ENCODE data around the gene LDLRAD4. TPM values are rescaled to one million over a fixed set of nuclear protein-coding genes. Genes with fewer than 3 reads are reported as not detected.

The LDLRAD4 gene
- total RNA-seq, 2 donors from 2014 or later, result 11.7 to 17.0 TPM

GRCh38 chr18:13420969-13421686 is 202.6 kb downstream of the LDLRAD4 start:
- DNase-seq, result no peak
- Histone ChIP-seq H3K9me3 (no peaks in the 10 kb centered on the region), H3K4me3 (no peak overlapping the region), H3K27ac (no peak overlapping the region), H3K36me3 (no peaks in the 10 kb centered on the region), H3K27me3 (no peaks in the 10 kb centered on the region), H3K4me1 (peaks cover 13% of the 10 kb centered on the region), H3K9ac (ENCODE audit: low read depth in 2 of 2, low read length in 2 of 2) (no peak overlapping the region)
- TF ChIP-seq CTCF (IDR thresholded peaks at IDR 0.05), result no peak
- intact Hi-C loops (cut with DNase I), result no loop called here

GRCh38 chr18:13422541-13423147 is 204.1 kb downstream of the LDLRAD4 start:
- intact Hi-C loops (cut with DNase I), result no loop called here
- TF ChIP-seq CTCF (IDR thresholded peaks at IDR 0.05), result no peak
- H3K9me3 ChIP-seq, result no peaks in the 10 kb centered on the region

GRCh38 chr18:13423352-13423751 is 204.8 kb downstream of the LDLRAD4 start:
- intact Hi-C loops (cut with DNase I), result no loop called here
- Histone ChIP-seq H3K36me3 (no peaks in the 10 kb centered on the region), H3K27ac (no peak overlapping the region), H3K27me3 (no peaks in the 10 kb centered on the region), H3K9me3 (no peaks in the 10 kb centered on the region), H3K9ac (ENCODE audit: low read depth in 2 of 2, low read length in 2 of 2) (no peak overlapping the region), H3K4me1 (peaks cover 1% of the 10 kb centered on the region), H3K4me3 (no peak overlapping the region)
- DNase-seq, result no peak
- no peak for TF ChIP-seq CTCF (IDR thresholded peaks at IDR 0.05)

More at GRCh38 chr18:13422541-13423147, 204.1 kb downstream of the LDLRAD4 start:
- no peak overlapping the region for H3K9ac ChIP-seq (ENCODE audit: low read depth in 2 of 2, low read length in 2 of 2)
- H3K4me3 ChIP-seq, result no peak overlapping the region
- H3K27ac ChIP-seq, result no peak overlapping the region
- peaks cover 8% of the 10 kb centered on the region for H3K4me1 ChIP-seq
- H3K36me3 ChIP-seq, result no peaks in the 10 kb centered on the region
- no peaks in the 10 kb centered on the region for H3K27me3 ChIP-seq
- DNase-seq, result no peak

GRCh38 chr18:13424363-13424762 is 205.8 kb downstream of the LDLRAD4 start:
- TF ChIP-seq CTCF (IDR thresholded peaks at IDR 0.05), result no peak
- Histone ChIP-seq H3K36me3 (no peaks in the 10 kb centered on the region), H3K9me3 (no peaks in the 10 kb centered on the region), H3K4me1 (no peaks in the 10 kb centered on the region), H3K4me3 (no peak overlapping the region), H3K27me3 (no peaks in the 10 kb centered on the region), H3K9ac (ENCODE audit: low read depth in 2 of 2, low read length in 2 of 2) (no peak overlapping the region), H3K27ac (no peak overlapping the region)
- intact Hi-C loops (cut with DNase I), result no loop called here
- no peak for DNase-seq

- H3K9me3 ChIP-seq, result no peaks in the 10 kb centered on the region
- H3K9ac ChIP-seq (ENCODE audit: low read depth in 2 of 2, low read length in 2 of 2), result no peak overlapping the region
- TF ChIP-seq CTCF (IDR thresholded peaks at IDR 0.05), result no peak
- H3K36me3 ChIP-seq, result no peaks in the 10 kb centered on the region
- intact Hi-C loops (cut with DNase I), result no loop called here
- H3K27me3 ChIP-seq, result no peaks in the 10 kb centered on the region
- no peaks in the 10 kb centered on the region for H3K4me1 ChIP-seq
- H3K27ac ChIP-seq, result no peak overlapping the region
- H3K4me3 ChIP-seq, result no peak overlapping the region
- DNase-seq, result peak; percentile 41
These were observed 207.0 kb downstream of the LDLRAD4 start for GRCh38 chr18:13425357-13426091.
